Iris pigment epithelial cell (primary cell): ENCODE measurements around the gene CTNNBL1.
"Not testable (repeated sequence)": the region's sequence is repeated elsewhere in the genome, so short reads cannot be mapped to it uniquely, and the experiment has no call there.

Source experiments
- DNase-seq: peaks from one replicate; pipeline ENCODE4 v3.0.0-alpha.2; 2011; ENCODE audit warnings: low read depth

The CTNNBL1 gene

DNA sequence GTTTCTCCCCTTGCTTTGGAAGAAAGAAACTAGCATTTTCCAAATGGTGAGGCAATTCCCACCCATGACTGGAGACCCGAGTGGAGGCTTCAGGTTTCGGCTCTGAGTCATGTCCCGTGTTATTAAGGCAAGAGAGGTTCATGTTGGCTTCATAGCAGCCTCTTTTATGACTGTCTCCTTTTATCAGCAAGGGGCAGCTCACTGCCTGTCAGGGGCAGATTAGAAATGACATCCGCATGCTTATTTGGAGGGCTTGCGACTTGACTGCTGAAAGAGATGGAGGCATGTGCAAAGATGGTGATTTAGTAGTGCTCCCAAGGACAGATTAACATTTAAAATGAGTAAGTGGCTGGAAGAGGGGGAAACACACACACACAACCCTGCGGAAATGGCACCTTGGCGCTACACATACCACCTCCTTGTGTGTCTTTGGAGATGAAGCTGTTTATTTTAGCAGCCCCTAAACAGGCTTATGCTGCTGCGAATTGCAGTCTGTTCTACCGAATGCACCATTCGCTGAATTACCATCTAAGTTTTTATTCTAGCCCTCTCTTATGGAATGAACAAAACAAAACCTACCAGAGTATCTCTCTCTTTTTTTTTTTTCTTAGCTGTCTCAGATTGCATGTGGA is 157.0 kb downstream of the CTNNBL1 start:
- peak; percentile 62 for DNase-seq

DNA sequence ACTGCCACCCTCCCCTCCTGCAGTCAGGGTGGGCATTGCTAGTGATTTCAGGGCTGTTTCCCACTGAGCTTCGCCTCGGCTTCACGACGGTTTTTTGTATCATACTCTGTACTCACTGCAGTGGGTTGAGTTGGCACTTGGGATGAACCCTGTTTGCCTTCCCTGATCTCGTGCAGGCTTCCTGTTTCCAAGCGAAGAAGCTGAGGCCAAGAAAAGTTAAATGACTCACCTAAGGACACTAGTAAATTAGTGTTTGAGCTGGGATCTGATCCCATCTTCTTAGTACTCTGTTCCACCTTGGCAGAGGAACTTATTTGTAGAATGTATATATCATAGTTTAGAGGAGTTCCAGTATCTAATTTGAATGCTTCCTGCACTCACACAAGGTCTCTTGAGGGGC is 158.8 kb downstream of the CTNNBL1 start:
- DNase-seq: peak; percentile 3

DNA sequence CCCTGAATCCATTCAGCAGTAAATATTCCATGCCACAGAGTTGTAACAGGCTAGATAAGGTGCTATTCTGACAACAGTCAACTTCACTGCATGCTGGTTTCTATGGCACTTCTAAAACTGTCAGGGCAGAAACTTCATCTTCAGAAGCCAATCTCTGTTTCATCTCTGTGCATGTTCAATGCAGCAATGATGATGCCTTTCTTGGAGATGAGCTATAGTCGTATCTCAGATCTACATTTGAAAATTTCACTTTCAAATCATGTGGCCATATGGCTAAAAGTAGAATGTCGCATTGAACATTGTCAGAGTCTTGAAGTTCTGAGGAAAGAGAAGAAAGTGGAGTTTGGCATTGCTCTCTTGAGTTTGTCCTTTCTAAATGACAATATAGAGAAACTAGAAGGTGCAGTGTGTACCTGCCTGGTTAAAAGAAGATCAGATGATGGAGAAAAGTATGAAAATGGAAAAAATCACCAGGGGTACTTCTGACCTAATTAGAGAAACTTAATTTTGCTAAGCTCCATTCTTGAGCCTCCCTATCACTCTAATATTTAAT is 160.1 kb downstream of the CTNNBL1 start:
- DNase-seq: no peak

DNA sequence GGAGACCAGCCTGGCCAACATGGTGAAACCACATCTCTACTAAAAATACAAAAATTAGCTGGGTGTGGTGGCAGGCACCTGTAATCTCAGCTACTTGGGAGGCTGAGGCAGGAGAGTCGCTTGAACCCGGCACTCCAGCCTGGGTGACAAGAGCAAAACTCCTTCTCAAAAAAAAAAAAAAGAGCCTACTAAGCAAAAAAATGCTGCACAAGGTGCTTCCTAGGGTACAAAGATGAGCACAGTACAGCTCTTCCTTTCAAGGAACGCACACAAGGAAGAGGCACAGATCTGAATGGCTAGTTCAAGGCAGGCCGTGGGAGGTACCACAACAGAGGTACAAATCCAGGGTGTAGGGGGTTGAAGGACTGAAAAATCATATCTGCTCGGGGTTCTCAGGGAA is 162.2 kb downstream of the CTNNBL1 start:
- not testable (repeated sequence) for DNase-seq

DNA sequence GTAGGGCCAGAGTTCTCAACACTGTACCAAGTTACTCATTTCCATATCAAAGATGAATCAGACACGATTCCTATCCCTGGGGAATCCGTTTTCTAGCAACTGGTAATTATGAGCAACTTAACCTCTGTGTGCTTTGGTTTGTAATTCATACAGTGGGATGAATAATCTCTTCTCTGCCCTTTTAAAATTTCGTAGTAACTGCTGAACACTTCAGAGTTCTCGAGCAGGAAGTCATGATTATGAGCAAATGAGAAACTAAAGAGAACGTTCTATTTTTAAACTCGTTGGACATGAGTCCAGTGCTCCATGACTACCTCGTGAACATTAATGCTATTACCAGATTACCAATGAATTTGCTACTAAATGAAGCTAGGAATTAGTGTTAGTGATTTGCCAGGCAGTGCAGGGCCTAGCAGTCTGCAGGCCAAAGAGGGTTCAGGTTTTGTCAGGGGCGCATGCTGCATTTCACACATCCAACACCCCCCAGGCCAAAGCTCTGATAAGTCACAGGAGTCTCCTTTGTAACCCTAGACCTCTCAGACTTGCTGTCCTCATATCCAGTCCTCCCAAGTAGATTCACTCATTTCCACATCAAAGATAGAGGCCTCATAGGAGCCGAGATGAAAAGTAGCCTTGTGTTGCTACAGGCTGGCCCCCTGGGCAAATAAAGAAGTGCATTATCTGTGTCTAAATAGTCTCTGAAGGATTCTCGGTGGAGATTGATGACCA is 163.3 kb downstream of the CTNNBL1 start:
- DNase-seq: peak; percentile 25

DNA sequence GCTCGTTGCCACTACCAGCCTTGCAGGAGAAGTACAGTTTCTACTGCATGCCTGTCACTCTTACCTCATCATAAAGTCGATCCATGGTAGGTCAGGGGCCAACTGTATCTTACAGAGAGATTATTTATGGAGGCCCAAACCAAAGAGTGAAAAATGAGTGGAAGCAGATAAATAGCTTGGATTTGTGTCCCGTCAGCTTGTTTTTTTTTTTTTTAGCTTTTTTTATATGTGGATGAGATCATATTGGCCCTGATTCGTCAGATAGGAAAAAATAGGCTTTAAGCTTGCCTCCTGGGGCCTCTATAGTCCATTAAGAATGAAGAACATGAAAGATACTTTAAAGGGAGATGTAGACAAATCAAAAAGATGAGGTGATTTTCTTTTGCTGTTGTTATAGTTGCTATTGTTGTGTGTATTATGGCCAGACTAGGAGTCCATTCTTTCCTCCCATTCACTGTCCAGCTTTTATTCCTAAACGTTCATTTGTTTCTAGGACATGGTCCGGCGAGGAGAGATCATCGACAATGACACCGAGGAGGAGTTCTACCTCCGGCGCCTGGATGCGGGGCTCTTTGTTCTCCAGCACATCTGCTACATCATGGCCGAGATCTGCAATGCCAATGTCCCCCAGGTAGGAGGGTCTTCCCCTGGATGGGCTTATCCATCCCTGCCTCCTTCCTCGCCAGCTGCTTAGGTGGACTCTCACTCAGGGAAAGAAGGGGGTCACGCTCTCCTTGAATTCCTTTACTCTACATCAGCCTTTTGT is 165.8 kb downstream of the CTNNBL1 start:
- no peak for DNase-seq

DNA sequence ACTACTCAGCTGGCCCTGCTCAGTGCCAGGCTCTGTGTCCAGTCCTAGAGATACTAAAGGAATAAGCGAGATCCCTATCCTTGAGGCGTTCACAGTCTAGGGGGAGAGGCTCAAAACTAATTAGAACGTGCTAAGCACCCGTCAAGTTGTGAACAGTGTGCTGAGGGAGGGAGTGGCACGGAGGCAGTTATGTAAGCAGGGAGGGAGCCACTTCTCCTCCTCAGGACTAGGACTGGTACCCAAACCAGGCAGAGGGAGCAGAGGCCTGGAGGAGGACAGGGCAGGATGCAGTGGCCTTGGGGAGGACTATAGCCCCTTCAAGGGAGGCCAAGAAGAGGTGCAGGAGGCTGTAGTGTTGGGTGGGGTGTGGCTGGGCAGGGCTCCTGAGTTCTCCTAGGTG is 169.5 kb downstream of the CTNNBL1 start:
- DNase-seq: no peak

DNA sequence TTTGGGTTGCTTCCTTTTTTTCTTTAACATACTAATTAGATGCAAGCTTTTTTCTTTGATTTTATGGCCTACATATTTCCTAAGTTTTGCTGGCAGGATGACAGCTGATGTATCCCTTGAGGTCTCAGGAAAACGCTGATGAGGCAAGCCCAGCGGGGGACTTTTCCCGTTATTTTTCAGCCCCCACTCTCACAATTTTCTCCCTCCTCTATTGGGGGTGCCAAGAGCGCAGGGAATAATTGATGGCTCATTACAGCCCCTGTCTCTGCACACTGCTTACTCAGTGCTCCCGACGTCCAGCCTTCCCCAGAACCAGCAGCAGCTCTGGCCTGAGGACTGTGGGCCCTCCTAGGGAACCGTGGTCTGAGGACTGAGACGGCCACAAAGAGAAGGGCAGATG is 170.5 kb downstream of the CTNNBL1 start:
- no peak for DNase-seq

DNA sequence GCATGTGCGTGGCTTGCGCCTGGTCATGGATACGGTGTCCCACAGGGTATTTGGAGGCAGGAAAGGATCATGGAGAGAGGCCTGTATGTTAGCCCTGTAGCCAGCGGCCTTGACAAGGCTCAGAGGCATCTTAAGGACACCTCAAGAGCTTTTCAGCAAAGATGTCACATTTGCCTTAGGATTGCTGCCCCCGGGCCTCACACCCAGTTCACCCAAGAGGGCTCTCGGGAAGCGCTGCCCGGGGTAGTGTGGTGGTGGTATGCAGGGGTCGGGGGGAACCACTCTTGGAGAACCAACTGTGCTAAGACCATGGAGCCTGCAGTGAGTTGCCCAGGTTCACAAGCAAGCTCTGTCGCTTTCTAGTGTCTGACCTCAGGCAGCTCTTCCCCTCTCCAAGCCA is 172.2 kb downstream of the CTNNBL1 start:
- DNase-seq: no peak

DNA sequence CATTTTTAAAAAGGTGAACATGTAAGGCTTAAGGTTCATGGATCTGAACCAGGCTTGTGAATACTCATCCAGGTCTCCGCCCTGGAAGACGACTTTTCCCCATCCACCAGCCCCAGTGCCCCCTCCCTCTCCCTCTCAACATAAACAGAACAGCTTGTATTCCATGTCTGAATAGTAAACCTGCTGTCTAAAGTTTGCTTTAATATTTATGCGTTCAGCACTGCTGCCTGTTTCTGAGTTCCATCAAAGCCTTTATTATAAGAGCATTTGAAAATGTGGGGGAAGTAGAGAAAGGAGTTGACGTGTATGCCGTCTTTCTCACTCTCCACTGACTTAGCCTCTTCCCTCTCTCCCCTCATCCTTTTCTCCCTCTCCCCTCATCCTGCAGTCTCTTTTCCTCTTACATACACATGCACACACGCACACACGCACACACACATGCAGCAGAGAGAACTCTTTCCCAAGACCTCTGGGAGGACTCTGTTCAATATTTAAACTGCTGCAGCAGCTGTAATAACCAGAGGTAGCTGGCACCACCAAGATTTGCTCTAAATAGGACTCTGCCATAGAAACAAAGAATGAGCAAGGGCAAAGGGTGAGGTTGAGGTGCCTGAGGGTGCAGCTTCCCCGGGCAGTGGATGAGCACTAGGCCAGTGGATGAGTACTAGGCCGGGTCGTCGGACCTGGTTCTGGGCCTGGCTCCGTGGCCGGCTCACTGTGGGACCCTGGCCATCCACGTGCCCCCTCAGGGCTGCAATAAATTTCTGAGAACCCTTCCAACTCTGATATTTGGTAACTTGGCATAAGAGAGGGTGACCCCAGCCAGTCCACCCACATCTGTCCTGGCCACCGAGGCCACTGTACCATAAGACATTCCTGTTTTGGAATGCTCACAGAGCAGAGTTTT is 173.7 kb downstream of the CTNNBL1 start:
- DNase-seq: no peak

DNA sequence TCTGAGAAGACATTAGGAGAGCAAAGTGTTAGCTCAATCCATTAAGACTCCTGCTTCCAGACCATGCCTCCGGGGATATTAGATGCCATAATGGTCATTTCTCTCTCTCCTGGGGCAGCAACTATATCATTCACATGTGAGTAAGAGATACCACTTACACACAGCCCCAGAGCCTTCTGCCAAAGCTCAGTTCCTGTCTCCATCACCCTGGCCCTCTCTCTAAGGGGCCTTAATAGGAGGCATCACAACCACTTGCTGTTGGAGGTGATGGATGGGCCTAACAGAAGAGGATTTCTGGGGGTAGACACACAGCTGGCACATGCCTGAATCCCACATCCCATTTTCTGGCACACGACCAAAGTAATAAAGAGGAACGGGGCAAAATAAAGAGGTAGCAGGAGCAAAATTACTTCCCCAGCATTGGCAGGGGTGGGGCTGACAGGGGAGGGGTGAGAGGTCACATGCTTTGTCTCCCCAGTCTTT is 175.1 kb downstream of the CTNNBL1 start:
- DNase-seq: no peak

DNA sequence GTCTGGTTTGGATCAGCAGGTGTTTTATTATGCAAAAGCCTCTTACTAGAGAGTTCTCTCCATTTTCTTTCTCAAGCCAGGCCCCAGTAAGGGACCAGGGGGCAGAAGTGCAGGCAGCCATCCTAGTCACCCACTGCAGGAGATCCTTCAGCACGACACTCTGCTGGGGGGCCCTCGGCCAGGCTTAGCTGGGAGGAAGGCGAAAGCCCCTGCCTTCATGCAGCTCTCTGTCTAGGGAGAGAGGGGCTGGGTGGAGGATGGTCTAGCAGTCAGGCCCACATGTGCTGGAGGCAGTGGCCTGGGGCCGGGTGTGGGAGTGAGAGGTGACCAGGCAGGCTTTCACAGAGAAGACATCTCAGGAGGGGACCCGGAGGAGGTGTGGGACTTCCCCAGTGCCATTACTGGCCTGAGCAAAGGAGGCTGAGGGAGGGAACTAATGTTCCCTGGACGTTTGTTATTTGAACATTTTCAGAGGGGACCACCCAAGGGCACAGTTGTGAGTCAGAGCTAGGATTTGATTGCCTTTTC is 175.6 kb downstream of the CTNNBL1 start:
- DNase-seq: no peak

DNA sequence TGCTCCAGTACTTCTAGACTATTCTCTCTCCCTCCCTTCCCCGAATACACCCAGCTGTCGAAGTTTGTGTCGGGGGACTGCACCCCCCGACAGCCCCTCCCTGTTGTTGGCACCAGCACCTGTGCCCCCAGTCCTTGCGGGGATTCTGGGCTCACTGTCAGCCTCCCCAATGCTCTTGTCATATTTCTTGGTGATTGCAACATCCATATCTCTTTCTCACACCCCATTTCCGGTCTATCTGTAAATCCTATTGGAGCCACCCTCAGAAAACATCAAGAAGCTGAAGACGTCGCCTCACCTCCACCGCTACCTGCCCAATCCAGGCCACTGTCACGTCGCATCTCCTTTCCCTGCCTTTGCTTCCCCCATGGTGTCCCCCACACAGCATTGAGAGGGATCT is 176.5 kb downstream of the CTNNBL1 start:
- DNase-seq: no peak

DNA sequence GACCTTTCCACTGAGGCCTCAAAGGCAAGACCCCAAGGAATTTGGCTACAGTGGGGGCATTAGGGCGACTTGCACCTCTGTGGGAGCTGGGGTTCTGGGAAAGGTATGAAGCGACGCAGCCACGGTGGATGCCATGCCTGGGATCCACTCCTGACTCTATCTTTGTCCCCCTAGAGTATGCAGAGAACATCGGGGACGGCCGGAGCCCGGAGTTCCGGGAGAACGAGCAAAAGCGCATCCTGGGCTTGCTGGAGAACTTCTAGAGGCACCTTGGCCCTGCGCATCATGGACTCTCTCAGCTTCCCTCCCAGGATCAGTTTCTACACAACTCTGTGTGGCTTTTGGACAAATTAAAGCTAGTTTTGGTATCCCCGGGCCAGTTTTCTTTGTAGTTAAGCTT is 177.9 kb downstream of the CTNNBL1 start:
- DNase-seq: no peak

DNA sequence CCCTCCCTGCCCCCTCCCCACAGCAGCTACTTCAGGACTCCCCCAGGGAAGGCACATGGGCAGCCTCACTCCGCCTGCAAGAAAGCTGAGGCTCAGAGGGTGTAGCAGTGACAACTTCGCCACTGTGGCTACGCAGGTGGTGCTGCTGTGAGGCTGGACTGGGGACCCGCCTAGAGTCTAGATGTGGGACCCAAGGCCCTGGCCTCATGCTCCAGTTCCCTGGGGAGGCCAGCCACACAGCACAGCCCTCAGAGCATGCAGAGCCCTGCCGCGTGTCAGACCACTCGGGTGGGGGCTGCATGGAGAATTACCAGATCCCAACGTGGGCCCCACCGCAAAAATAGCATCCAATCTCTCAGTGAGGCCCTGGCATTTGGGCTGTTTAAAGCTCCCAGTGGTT is 178.3 kb downstream of the CTNNBL1 start:
- no peak for DNase-seq

DNA sequence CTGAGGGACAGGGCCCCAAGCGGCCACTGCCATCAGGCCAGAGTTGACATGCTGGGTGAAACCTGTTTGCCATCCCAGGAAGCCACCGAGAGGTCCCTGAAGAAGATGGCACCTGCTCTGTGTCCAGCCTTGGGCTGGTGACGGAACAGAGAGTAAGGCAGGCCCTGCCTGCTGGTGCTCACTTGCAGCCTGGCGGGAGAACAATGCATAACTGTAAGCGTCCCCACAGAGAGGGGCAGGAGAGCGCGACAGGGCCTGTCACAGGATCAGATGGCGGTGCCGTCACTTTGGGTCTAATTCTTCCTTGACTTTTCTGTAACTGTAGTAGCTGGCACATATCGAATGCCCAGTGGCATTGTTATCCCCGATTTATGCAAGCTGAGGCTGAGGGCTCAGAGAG is 180.1 kb downstream of the CTNNBL1 start:
- no peak for DNase-seq

DNA sequence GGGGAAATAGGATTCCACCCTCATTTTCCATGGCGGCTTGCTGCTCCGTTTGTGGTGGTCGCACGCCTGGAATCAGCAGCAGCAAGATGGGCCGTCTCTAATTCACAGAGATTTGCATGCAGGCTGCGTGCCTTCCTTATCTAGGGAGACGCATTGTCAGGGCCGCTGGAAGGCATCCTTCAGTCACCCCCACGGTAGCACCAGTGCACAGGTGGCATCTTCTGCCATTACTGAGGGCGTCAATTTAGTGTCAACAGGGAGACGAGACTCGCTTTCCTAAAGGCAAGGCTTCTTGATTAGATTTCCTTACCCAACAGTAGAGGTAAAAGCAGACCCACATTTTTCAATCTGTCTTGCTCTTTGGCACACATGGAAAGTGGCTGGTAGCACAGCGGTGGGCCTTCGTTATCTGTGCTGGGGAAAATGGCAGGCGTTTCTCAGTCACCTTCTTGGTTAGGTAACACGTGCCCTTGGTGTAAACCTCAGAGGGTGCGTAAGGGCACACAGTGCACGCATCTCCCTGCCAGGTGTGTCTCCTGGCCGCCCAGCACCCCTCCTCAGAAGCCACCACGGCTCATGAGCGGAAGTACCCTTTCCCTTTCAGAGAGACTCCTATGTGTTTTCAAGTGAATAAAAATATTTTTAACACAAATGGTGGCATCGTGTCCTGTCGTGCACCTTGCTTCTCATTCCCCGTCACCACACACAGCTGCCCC is 181.8 kb downstream of the CTNNBL1 start:
- DNase-seq: no peak

DNA sequence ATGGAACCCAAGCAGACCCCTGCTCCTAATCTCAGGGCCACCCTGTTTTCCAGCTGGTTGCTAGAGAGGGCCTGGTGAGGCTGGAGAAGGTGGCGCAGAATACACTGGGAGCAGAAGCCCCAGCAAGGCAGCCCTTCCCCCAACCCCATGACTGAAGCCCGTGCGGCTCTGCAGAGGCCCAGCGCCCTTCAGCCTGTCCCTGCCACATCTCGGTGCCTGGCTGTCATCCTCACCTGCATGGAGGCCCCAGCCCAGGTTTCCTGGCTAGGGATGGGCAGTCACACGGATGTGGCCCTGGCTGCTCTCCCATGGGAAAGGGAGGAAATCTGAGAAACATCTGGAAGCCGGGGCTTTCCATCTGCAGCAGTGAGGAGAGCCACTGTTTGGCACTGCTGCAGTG is 183.0 kb downstream of the CTNNBL1 start:
- DNase-seq: no peak

DNA sequence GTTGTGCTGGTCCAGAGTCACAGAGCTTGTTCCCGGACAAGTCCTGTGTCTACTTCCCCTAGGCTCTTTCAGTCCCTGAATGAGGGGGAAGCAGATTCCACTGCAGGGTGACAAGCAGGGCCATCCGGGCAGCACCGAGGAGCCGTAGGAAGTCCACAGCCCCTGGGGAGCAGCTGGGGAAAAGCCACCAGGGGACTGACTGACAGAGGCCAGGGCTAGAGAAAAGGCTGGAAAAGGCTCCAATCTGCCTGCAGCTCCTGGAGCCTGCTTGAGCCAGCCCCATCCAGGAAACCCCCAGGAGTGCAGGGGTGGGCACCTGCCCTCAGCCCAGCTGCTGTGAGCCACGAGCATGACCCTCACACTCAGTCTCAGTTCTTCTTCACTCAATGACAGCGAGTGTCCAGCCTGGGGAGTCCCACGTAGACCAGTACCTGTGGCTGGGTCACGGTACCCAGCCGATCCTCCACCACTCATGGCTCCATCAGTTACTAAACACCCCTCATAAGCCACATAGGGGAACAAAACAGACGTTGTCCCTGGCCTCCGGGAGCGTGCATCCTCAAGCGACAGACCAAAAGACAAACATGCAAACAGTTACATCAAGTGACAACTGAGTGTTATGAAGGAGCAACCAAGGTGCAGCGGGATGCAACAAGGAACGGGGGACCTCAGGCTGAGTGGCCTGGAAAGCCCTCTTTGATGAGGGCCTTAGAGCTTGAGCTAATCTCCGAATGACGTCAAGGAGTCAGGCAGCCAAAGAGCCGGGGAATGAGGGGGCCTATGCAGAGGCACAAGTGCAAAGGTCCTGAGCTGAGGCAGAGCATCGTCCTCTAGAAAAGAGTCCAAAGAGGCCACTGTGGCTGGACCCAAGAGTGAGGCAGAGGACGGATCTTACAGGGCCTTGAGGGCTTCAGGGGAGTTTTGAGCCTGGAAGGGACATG is 184.3 kb downstream of the CTNNBL1 start:
- no peak for DNase-seq
